Activated naive CD4-positive, alpha-beta T cell treated with anti-CD3 and anti-CD28 coated beads for 36 hours (primary cell): Measurements from ENCODE around the gene GPC6. TPM values are rescaled to one million over a fixed set of nuclear protein-coding genes. Genes with fewer than 3 reads are reported as not detected.
"Not testable (repeated sequence)": the region's sequence is repeated elsewhere in the genome, so short reads cannot be mapped to it uniquely, and the experiment has no call there.

Experiments
- CTCF ChIA-PET: fragments of 350-600 bp; sonication (Branson Sonifier 250); formaldehyde crosslinking; loops from one replicate; lab custom pipeline; 2021; ENCODE audit warnings: antibody characterized with exemption; lab: Charles Lee
- DNase-seq: peaks from one replicate; pipeline ENCODE4 v3.0.0-alpha.2; 2020
- H3K27ac Mint-ChIP-seq: one replicate; pipeline ENCODE4 v1.8.0; 2021; ENCODE audit warnings: mild to moderate bottlenecking, mixed read lengths
- H3K27me3 Mint-ChIP-seq: one replicate; pipeline ENCODE4 v1.8.0; 2021; ENCODE audit warnings: low read depth, mixed read lengths
- H3K36me3 Mint-ChIP-seq: one replicate; pipeline ENCODE4 v1.8.0; 2021; ENCODE audit warnings: low read depth, mixed read lengths
- H3K4me1 Mint-ChIP-seq: one replicate; pipeline ENCODE4 v1.8.0; 2021; ENCODE audit warnings: low read depth, mixed read lengths
- H3K4me3 Mint-ChIP-seq: one replicate; pipeline ENCODE4 v1.8.0; 2021; ENCODE audit warnings: mild to moderate bottlenecking, moderate library complexity, mixed read lengths
- H3K9me3 Mint-ChIP-seq: one replicate; pipeline ENCODE4 v1.8.0; 2021; ENCODE audit warnings: mixed read lengths
- intact Hi-C: fragments of 100-400 bp; cut with micrococcal nuclease; formaldehyde crosslinking; loops from one replicate; pipeline ENCODE4 v1.15.1; 2023
- total RNA-seq, 2 experiments: library from RNA; stranded (reverse); gene quantifications; one replicate each; pipeline ENCODE4 v1.2.3, GENCODE V29; 2021

Gene GPC6
- total RNA-seq, 2 experiments from 2014 or later, result not detected

GRCh38 chr13:93480553-93481106 lies 254.0 kb downstream of the GPC6 start:
- H3K4me1 Mint-ChIP-seq, result no peaks in the 10 kb centered on the region
- no peaks in the 10 kb centered on the region for H3K36me3 Mint-ChIP-seq
- H3K27ac Mint-ChIP-seq, result no peak overlapping the region
- DNase-seq, result no peak
- CTCF ChIA-PET, result no interaction called here
- no peaks in the 10 kb centered on the region for H3K27me3 Mint-ChIP-seq
- no peak overlapping the region for H3K4me3 Mint-ChIP-seq
- H3K9me3 Mint-ChIP-seq, result no peaks in the 10 kb centered on the region
- intact Hi-C loops, result no loop called here

GRCh38 chr13:93496117-93496516 lies 269.5 kb downstream of the GPC6 start:
- intact Hi-C loops, H3K36me3 Mint-ChIP-seq, H3K27ac Mint-ChIP-seq, H3K4me1 Mint-ChIP-seq, CTCF ChIA-PET, H3K4me3 Mint-ChIP-seq, H3K27me3 Mint-ChIP-seq, DNase-seq, H3K9me3 Mint-ChIP-seq: not testable (repeated sequence)

- H3K4me3 Mint-ChIP-seq, result no peak overlapping the region
- no peak overlapping the region for H3K27ac Mint-ChIP-seq
- intact Hi-C loops, result no loop called here
- DNase-seq, result no peak
- no peaks in the 10 kb centered on the region for H3K4me1 Mint-ChIP-seq
- CTCF ChIA-PET, result interaction anchor here (0.6 kb wide), 1 partner anchor 112 kb away, joined by 3 read pairs; no protein-coding TSS in a partner anchor
- H3K27me3 Mint-ChIP-seq, result no peaks in the 10 kb centered on the region
- no peaks in the 10 kb centered on the region for H3K36me3 Mint-ChIP-seq
- no peaks in the 10 kb centered on the region for H3K9me3 Mint-ChIP-seq
Observed at GRCh38 chr13:93496985-93497673, 270.5 kb downstream of the GPC6 start.

- H3K4me1 Mint-ChIP-seq, result no peaks in the 10 kb centered on the region
- CTCF ChIA-PET, result interaction anchor here (0.7 kb wide), 1 partner anchor 49 kb away, joined by 3 read pairs; no protein-coding TSS in a partner anchor
- no peaks in the 10 kb centered on the region for H3K27me3 Mint-ChIP-seq
- no peaks in the 10 kb centered on the region for H3K36me3 Mint-ChIP-seq
- H3K27ac Mint-ChIP-seq, result no peak overlapping the region
- H3K4me3 Mint-ChIP-seq, result no peak overlapping the region
- no peaks in the 10 kb centered on the region for H3K9me3 Mint-ChIP-seq
- no peak for DNase-seq
- intact Hi-C loops, result no loop called here
Observed at GRCh38 chr13:93499991-93500390, 273.4 kb downstream of the GPC6 start.

- CTCF ChIA-PET, result no interaction called here
- Mint-ChIP-seq H3K9me3 (no peaks in the 10 kb centered on the region), H3K36me3 (no peaks in the 10 kb centered on the region), H3K4me3 (no peak overlapping the region), H3K27me3 (no peaks in the 10 kb centered on the region), H3K27ac (no peak overlapping the region), H3K4me1 (no peaks in the 10 kb centered on the region)
- DNase-seq, result no peak
- intact Hi-C loops, result no loop called here
Observed at GRCh38 chr13:93502071-93502470, 275.5 kb downstream of the GPC6 start.

- CTCF ChIA-PET, result no interaction called here
- H3K4me3 Mint-ChIP-seq, result no peak overlapping the region
- H3K9me3 Mint-ChIP-seq, result no peaks in the 10 kb centered on the region
- no peaks in the 10 kb centered on the region for H3K36me3 Mint-ChIP-seq
- H3K27me3 Mint-ChIP-seq, result no peaks in the 10 kb centered on the region
- no peaks in the 10 kb centered on the region for H3K4me1 Mint-ChIP-seq
- DNase-seq, result no peak
- intact Hi-C loops, result no loop called here
- H3K27ac Mint-ChIP-seq, result no peak overlapping the region
Observed at GRCh38 chr13:93502987-93503615, 276.5 kb downstream of the GPC6 start.

GRCh38 chr13:93505104-93505952 lies 278.7 kb downstream of the GPC6 start:
- Mint-ChIP-seq H3K27ac (no peak overlapping the region), H3K4me3 (no peak overlapping the region), H3K4me1 (no peaks in the 10 kb centered on the region), H3K27me3 (no peaks in the 10 kb centered on the region), H3K9me3 (no peaks in the 10 kb centered on the region), H3K36me3 (no peaks in the 10 kb centered on the region)
- CTCF ChIA-PET, result no interaction called here
- intact Hi-C loops, result no loop called here
- no peak for DNase-seq

GRCh38 chr13:93511011-93511410 lies 284.4 kb downstream of the GPC6 start:
- H3K9me3 Mint-ChIP-seq, result no peaks in the 10 kb centered on the region
- intact Hi-C loops, result no loop called here
- CTCF ChIA-PET, result no interaction called here

GRCh38 chr13:93515267-93515666 lies 288.7 kb downstream of the GPC6 start:
- intact Hi-C loops, result no loop called here
- CTCF ChIA-PET, result no interaction called here
- H3K36me3 Mint-ChIP-seq, result no peaks in the 10 kb centered on the region

More at GRCh38 chr13:93511011-93511410, 284.4 kb downstream of the GPC6 start:
- no peaks in the 10 kb centered on the region for H3K4me1 Mint-ChIP-seq
- peaks cover 11% of the 10 kb centered on the region for H3K27me3 Mint-ChIP-seq
- no peak for DNase-seq
- H3K27ac Mint-ChIP-seq, result no peak overlapping the region
- H3K4me3 Mint-ChIP-seq, result no peak overlapping the region
- H3K36me3 Mint-ChIP-seq, result no peaks in the 10 kb centered on the region

GRCh38 chr13:93517658-93518057 lies 291.1 kb downstream of the GPC6 start:
- Mint-ChIP-seq H3K27me3 (peaks cover 11% of the 10 kb centered on the region), H3K36me3 (no peaks in the 10 kb centered on the region), H3K4me3 (no peak overlapping the region), H3K9me3 (no peaks in the 10 kb centered on the region), H3K27ac (no peak overlapping the region), H3K4me1 (no peaks in the 10 kb centered on the region)
- intact Hi-C loops, result no loop called here
- no peak for DNase-seq
- CTCF ChIA-PET, result no interaction called here

More at GRCh38 chr13:93515267-93515666, 288.7 kb downstream of the GPC6 start:
- Mint-ChIP-seq H3K27me3 (peaks cover 11% of the 10 kb centered on the region), H3K4me1 (no peaks in the 10 kb centered on the region), H3K9me3 (no peaks in the 10 kb centered on the region), H3K4me3 (no peak overlapping the region), H3K27ac (no peak overlapping the region)
- no peak for DNase-seq

GRCh38 chr13:93521307-93521706 lies 294.7 kb downstream of the GPC6 start:
- Mint-ChIP-seq H3K27ac (no peak overlapping the region), H3K9me3 (no peaks in the 10 kb centered on the region), H3K4me3 (no peak overlapping the region), H3K36me3 (no peaks in the 10 kb centered on the region), H3K27me3 (no peaks in the 10 kb centered on the region), H3K4me1 (no peaks in the 10 kb centered on the region)
- CTCF ChIA-PET, result no interaction called here
- intact Hi-C loops, result no loop called here
- DNase-seq, result no peak

- CTCF ChIA-PET, result no interaction called here
- Mint-ChIP-seq H3K27ac (no peak overlapping the region), H3K4me1 (no peaks in the 10 kb centered on the region), H3K4me3 (no peak overlapping the region), H3K27me3 (no peaks in the 10 kb centered on the region), H3K9me3 (no peaks in the 10 kb centered on the region), H3K36me3 (no peaks in the 10 kb centered on the region)
- DNase-seq, result no peak
- intact Hi-C loops, result no loop called here
Observed at GRCh38 chr13:93522501-93522900, 295.9 kb downstream of the GPC6 start.
